ENCODE results near the gene NCAPG2. TPM values are rescaled to one million over a fixed set of nuclear protein-coding genes. Genes with fewer than 3 reads are reported as not detected.

NCAPG2 gene
- polyA plus RNA-seq, 1 experiment: 19.5 TPM

DNA sequence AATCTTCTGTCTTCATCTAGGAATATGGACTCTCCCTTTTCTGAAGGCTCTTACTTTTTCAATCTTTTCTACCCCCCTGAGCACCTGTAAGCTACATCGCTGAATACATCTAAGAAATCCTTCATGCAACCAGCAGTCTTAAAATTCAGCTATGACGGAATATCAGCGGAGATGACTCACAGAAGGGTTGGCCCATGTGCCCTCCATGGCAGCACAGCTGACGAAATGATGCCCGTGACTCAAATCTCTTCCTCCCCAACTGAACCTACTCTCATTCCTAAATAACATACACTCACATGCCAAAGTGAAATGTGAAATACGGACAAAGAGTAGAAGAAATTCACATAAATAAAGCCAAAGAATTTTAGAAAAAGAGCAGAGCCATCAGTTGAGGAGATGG lies 30.3 kb upstream of the NCAPG2 start:
- POLR2A ChIA-PET: no interaction called here
- DNase-seq (ENCODE audit: low read depth): no peak
- Histone ChIP-seq H3K4me3 (ENCODE audit: low read depth, low read length) (no peak overlapping the region), H3K27me3 (ENCODE audit: control insufficient read depth, insufficient read depth, low read length) (no peaks in the 10 kb centered on the region), H3K36me3 (ENCODE audit: control insufficient read depth, insufficient read depth, low read length) (peaks cover 25% of the 10 kb centered on the region)
- CTCF ChIA-PET: no interaction called here
- TF ChIP-seq, protein P1, sequence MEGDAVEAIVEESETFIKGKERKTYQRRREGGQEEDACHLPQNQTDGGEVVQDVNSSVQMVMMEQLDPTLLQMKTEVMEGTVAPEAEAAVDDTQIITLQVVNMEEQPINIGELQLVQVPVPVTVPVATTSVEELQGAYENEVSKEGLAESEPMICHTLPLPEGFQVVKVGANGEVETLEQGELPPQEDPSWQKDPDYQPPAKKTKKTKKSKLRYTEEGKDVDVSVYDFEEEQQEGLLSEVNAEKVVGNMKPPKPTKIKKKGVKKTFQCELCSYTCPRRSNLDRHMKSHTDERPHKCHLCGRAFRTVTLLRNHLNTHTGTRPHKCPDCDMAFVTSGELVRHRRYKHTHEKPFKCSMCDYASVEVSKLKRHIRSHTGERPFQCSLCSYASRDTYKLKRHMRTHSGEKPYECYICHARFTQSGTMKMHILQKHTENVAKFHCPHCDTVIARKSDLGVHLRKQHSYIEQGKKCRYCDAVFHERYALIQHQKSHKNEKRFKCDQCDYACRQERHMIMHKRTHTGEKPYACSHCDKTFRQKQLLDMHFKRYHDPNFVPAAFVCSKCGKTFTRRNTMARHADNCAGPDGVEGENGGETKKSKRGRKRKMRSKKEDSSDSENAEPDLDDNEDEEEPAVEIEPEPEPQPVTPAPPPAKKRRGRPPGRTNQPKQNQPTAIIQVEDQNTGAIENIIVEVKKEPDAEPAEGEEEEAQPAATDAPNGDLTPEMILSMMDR (IDR thresholded peaks at IDR 0.05; ENCODE audit: insufficient read depth, low read depth, low read length): no peak

DNA sequence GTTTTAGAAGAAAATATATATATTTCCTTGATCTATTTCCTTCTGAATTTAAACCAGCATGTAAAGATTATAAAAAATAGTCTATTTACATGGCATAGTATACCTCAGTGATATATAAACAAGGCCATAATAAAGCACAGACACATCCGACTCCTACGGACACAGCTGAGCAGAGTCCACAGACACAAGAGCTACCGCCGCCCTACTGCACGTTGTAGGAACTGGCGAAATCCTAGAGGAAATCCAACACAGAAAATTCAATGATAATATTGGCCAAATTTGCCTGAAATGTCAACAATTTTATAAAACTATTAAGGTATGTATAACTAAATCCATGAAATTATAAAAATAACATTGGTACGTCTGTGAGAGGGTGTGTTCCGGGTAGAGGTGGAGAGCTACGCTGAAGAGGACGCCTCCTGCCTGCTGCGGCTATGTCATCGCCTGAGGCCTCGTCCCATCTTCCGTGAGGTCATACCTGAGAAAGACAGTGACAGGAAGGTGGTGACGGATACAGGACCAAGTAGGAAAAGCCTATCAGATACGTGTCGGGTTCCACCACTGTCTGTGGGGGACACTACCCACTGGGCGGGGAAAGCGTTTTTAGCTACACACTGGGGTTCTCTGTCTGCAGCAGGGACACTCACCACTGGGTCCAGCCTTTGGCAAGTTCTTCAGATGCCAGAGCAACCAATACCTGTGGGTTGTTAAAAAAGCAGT lies 29.3 kb upstream of the NCAPG2 start:
- ChIA-PET CTCF (interaction anchor here (1.0 kb wide), 2 partner anchors 8 to 10 kb away, joined by 3 read pairs; no protein-coding TSS in a partner anchor), POLR2A (no interaction called here)
- DNase-seq (ENCODE audit: low read depth): no peak
- TF ChIP-seq, protein P1 (IDR thresholded peaks at IDR 0.05; ENCODE audit: insufficient read depth, low read depth, low read length): no peak
- H3K4me3 ChIP-seq (ENCODE audit: low read depth, low read length): no peak overlapping the region
- H3K27me3 ChIP-seq (ENCODE audit: control insufficient read depth, insufficient read depth, low read length): no peaks in the 10 kb centered on the region
- H3K36me3 ChIP-seq (ENCODE audit: control insufficient read depth, insufficient read depth, low read length): peaks cover 25% of the 10 kb centered on the region

DNA sequence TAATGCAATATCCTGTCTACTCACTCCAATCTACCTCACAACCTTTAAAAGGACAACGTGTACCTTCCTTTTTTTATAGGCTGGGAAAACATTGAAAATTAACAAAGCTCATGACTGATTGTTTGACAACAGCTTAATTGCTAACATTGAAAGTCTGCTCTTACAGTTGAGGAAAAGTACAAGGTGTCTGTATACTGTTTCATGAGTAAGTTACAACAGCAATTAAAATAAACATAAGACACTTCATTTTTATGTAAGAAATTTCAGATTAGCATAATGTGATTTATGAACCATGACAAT lies 28.6 kb upstream of the NCAPG2 start:
- Histone ChIP-seq H3K36me3 (ENCODE audit: control insufficient read depth, insufficient read depth, low read length) (peaks cover 22% of the 10 kb centered on the region), H3K27me3 (ENCODE audit: control insufficient read depth, insufficient read depth, low read length) (no peaks in the 10 kb centered on the region), H3K4me3 (ENCODE audit: low read depth, low read length) (no peak overlapping the region)
- CTCF ChIA-PET: interaction anchor here (1.0 kb wide), 2 partner anchors 9 kb away, joined by 3 read pairs; no protein-coding TSS in a partner anchor
- DNase-seq (ENCODE audit: low read depth): no peak
- POLR2A ChIA-PET: no interaction called here
- TF ChIP-seq, protein P1 (IDR thresholded peaks at IDR 0.05; ENCODE audit: insufficient read depth, low read depth, low read length): no peak

DNA sequence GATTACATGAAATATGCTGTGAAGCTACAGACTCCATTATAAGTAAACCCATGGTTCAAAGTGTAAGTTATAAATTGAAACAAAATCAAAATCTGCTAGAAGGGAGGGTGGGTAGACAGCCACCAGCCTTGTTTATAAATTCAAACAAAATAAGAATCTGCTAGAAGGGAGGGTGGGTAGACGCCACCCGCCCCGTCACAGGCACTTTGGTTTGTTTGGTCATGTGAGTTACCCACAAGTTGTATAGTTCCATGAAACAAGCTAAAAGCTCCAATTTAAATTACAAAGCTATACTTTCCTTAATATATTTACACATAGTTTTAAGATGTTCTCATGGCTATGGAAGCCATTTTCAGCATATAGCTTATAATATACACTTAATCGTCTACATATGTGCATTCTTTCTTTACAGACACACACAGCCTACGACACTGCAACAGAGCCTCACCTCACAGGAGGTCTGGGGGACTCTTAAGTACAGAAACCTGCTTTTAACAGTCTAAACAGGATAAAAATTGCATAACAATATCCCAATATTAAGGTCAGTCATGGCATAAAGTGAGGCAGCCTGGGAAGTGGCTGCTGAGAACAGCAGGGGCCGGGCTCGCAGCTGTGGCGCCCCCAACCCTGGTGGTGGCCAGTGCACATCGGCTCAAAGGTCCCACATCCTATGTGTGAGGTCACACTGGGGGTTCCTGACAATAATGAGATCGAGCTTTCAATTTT lies 28.1 kb upstream of the NCAPG2 start:
- no peak overlapping the region for H3K4me3 ChIP-seq (ENCODE audit: low read depth, low read length)
- peaks cover 22% of the 10 kb centered on the region for H3K36me3 ChIP-seq (ENCODE audit: control insufficient read depth, insufficient read depth, low read length)
- ChIA-PET CTCF (interaction anchor here (1.0 kb wide), 2 partner anchors 8 to 9 kb away, joined by 3 read pairs; no protein-coding TSS in a partner anchor), POLR2A (no interaction called here)
- DNase-seq (ENCODE audit: low read depth): no peak
- TF ChIP-seq, protein P1 (IDR thresholded peaks at IDR 0.05; ENCODE audit: insufficient read depth, low read depth, low read length): no peak
- H3K27me3 ChIP-seq (ENCODE audit: control insufficient read depth, insufficient read depth, low read length): no peaks in the 10 kb centered on the region

DNA sequence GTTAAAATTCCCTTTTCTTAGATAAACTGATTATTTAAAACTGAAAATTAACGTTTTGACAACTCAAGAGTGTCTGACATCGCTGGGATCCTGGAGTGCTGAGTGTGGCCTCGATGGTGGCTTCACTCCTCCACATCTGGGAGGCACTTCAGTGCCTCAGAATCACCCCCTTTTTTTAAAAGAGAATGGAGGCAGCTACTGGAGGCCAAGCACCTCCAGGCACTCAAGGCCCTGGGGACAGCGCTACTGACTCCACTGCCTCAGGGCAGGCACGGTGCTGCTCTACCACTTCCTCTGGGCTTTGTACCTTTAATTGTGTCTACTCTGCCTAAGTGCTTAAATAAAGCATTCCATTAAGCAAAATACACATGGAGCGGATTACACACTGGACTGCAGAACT lies 27.2 kb upstream of the NCAPG2 start:
- Histone ChIP-seq H3K27me3 (ENCODE audit: control insufficient read depth, insufficient read depth, low read length) (no peaks in the 10 kb centered on the region), H3K4me3 (ENCODE audit: low read depth, low read length) (no peak overlapping the region), H3K36me3 (ENCODE audit: control insufficient read depth, insufficient read depth, low read length) (peaks cover 15% of the 10 kb centered on the region)
- CTCF ChIA-PET: no interaction called here
- POLR2A ChIA-PET: no interaction called here
- no peak for DNase-seq (ENCODE audit: low read depth)
- TF ChIP-seq, protein P1 (IDR thresholded peaks at IDR 0.05; ENCODE audit: insufficient read depth, low read depth, low read length): no peak
